ENCODE data around the gene RASEF. TPM values are rescaled to one million over a fixed set of nuclear protein-coding genes. Genes with fewer than 3 reads are reported as not detected.

RASEF gene
- total and polyA plus RNA-seq, 4 donors, result 0.06 to 2.0 (median 0.14) TPM

DNA sequence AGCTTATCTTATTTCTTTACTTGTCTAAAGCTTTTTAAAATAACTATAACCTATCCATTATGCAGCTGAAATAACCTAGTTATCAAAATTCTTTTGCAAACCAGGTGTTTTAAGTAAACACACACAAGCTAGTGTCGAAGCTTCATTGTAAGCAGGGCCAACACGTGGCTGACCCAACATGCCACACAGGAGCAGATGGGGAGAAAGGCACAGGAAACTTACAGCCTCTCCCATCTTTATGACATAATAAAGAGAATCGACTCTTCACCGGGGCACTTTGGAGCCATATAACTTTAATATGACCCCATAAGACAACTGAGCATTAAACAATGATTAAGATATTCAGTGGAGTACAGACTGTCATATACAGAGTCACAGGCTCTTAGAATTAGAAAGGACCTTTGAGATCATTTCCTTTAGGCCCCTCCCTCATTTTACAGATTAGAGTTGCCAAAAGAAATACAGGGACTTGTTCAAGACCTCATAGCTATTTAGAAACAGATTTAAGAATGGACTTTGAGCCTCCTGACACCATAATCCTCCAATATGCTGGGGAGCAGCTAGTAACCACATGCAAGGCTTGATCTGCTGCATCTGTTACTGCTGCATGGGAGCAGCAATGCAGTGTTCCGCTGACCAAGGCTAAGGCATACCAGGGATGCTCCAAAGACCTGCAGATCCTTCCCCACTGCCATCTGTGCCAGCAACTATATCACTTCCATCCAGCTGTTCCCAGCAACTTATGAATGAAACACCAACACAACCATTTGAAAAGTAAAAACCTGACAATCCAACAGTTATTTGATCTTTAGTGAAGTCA is 75.4 kb downstream of the RASEF start:
- Histone ChIP-seq H3K27ac (ENCODE audit: low read depth in 1 of 2, low read length in 2 of 2) (no peak overlapping the region), H3K27me3 (ENCODE audit: control insufficient read depth in 1 of 2, insufficient read depth in 2 of 2, low read length in 1 of 2) (no peaks in the 10 kb centered on the region), H3K4me3 (ENCODE audit: low read length in 2 of 2) (no peak overlapping the region), H3K9me3 (ENCODE audit: control insufficient read depth, low read length) (no peaks in the 10 kb centered on the region), H3K36me3 (ENCODE audit: control insufficient read depth in 1 of 2, insufficient read depth in 2 of 2, low read length in 1 of 2) (no peaks in the 10 kb centered on the region), H3K4me1 (ENCODE audit: control insufficient read depth in 1 of 2, insufficient read depth in 2 of 2, low read length in 2 of 2) (no peaks in the 10 kb centered on the region)
- intact Hi-C loops (cut with DNase I), result no loop called here
- 85 to 89% methylated on average over 5 of the region's 5 CpGs for WGBS, 2 donors
- no peak for ATAC-seq (ENCODE audit: low FRiP score)
- no peak for DNase-seq

DNA sequence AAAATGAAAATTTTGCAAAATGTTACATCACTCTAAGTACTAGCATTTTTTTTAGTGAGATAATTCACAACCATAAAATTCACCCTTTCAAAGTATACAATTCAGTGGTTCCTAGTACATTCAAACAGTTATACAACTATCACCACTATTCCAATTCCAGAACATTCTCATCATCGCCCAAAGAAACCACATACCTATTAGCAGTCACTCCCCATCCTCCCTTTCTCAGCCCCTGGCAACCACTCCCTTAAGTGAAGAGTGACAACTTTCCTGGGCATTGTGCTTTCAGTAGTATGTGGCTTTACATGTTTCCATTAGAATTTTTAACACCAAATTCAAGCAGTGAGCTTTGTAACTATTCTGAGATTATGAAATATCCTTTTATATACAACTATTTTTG is 81.4 kb downstream of the RASEF start:
- DNase-seq (no peak), ATAC-seq (ENCODE audit: low FRiP score) (no peak)
- peaks cover 2% of the 10 kb centered on the region for H3K9me3 ChIP-seq (ENCODE audit: control insufficient read depth, low read length)
- H3K36me3 ChIP-seq (ENCODE audit: control insufficient read depth in 1 of 2, insufficient read depth in 2 of 2, low read length in 1 of 2), result no peaks in the 10 kb centered on the region
- no peak overlapping the region for H3K27ac ChIP-seq (ENCODE audit: low read depth in 1 of 2, low read length in 2 of 2)
- intact Hi-C loops (cut with DNase I), result no loop called here
- H3K4me3 ChIP-seq (ENCODE audit: low read length in 2 of 2), result no peak overlapping the region
- WGBS, 2 donors, result 96 to 100% methylated on average over 1 of the region's 1 CpG
- no peaks in the 10 kb centered on the region for H3K4me1 ChIP-seq (ENCODE audit: control insufficient read depth in 1 of 2, insufficient read depth in 2 of 2, low read length in 2 of 2)
- no peaks in the 10 kb centered on the region for H3K27me3 ChIP-seq (ENCODE audit: control insufficient read depth in 1 of 2, insufficient read depth in 2 of 2, low read length in 1 of 2)

DNA sequence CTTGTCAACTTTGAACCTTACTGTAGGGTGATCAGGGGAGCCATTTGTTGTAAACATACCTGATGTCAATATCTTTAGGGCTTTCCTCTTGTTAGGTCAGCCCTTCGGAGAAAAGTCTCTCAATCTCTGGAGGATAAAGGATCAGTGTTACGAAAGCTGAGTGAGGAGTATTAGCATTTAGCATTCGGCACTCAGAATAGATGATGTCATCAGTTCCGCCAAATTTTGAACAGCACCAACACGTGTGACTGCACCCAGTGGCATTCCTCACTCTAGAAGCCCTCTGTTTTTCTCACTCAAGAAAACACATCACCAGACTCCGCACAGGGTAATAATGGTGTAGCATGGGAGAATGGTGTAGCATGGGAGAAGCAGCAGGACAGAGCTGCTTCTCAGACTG is 87.8 kb downstream of the RASEF start:
- Histone ChIP-seq H3K27me3 (ENCODE audit: control insufficient read depth in 1 of 2, insufficient read depth in 2 of 2, low read length in 1 of 2) (no peaks in the 10 kb centered on the region), H3K4me1 (ENCODE audit: control insufficient read depth in 1 of 2, insufficient read depth in 2 of 2, low read length in 2 of 2) (no peaks in the 10 kb centered on the region), H3K4me3 (ENCODE audit: low read length in 2 of 2) (no peak overlapping the region), H3K36me3 (ENCODE audit: control insufficient read depth in 1 of 2, insufficient read depth in 2 of 2, low read length in 1 of 2) (no peaks in the 10 kb centered on the region), H3K9me3 (ENCODE audit: control insufficient read depth, low read length) (peaks cover 4% of the 10 kb centered on the region), H3K27ac (ENCODE audit: low read depth in 1 of 2, low read length in 2 of 2) (no peak overlapping the region)
- DNase-seq (no peak), ATAC-seq (ENCODE audit: low FRiP score) (no peak)
- intact Hi-C loops (cut with DNase I), result no loop called here
- 66 to 72% methylated on average over 6 of the region's 6 CpGs for WGBS, 2 donors

DNA sequence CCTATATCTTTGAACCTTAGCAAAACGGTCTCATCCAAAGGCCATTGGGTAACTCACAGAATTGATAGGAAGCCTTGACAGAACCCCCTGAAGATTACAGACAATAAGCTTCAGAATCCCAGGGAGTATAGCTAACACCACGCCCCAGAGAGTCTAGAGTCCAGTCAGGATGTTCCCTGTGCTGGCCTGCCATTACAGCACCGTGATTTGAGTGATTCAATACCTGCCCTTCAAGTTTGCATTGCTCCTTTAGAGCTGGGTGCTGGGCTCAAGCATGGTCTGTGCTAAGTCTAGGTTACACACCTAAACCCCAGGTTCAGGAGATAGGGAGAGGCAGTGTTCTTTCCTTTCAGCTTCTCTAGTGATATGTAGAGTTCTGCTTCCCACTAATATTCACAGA is 90.5 kb downstream of the RASEF start:
- no peaks in the 10 kb centered on the region for H3K36me3 ChIP-seq (ENCODE audit: control insufficient read depth in 1 of 2, insufficient read depth in 2 of 2, low read length in 1 of 2)
- intact Hi-C loops (cut with DNase I), result no loop called here
- no peak overlapping the region for H3K27ac ChIP-seq (ENCODE audit: low read depth in 1 of 2, low read length in 2 of 2)
- no peak for ATAC-seq (ENCODE audit: low FRiP score)
- peaks cover 4% of the 10 kb centered on the region for H3K9me3 ChIP-seq (ENCODE audit: control insufficient read depth, low read length)
- DNase-seq, result no peak
- H3K4me1 ChIP-seq (ENCODE audit: control insufficient read depth in 1 of 2, insufficient read depth in 2 of 2, low read length in 2 of 2), result no peaks in the 10 kb centered on the region
- WGBS, 2 donors, result 90 to 91% methylated on average over 3 of the region's 3 CpGs
- no peak overlapping the region for H3K4me3 ChIP-seq (ENCODE audit: low read length in 2 of 2)
- H3K27me3 ChIP-seq (ENCODE audit: control insufficient read depth in 1 of 2, insufficient read depth in 2 of 2, low read length in 1 of 2), result no peaks in the 10 kb centered on the region

DNA sequence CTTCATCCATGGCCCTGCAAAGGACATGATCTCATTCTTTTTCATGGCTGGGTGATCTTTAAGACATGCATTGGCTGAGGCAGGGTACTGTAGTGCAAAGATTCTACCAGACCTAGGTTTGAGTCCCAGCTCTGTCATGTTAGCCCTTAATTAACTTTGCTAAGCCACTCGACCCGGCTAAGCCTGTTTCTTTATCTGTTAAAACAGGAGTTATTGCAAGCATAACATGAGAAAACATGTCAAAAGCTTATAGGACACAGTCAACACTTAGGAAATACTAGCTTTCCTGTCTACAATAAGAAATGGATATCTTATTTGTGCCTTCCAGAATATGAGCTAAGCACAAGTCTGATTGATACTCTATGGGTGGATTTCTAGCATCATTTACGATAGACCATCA is 92.6 kb downstream of the RASEF start:
- ATAC-seq (ENCODE audit: low FRiP score) (no peak), DNase-seq (no peak)
- WGBS, 2 donors, result 56 to 65% methylated on average over 3 of the region's 3 CpGs
- Histone ChIP-seq H3K4me3 (ENCODE audit: low read length in 2 of 2) (no peak overlapping the region), H3K27me3 (ENCODE audit: control insufficient read depth in 1 of 2, insufficient read depth in 2 of 2, low read length in 1 of 2) (no peaks in the 10 kb centered on the region), H3K27ac (ENCODE audit: low read depth in 1 of 2, low read length in 2 of 2) (no peak overlapping the region), H3K4me1 (ENCODE audit: control insufficient read depth in 1 of 2, insufficient read depth in 2 of 2, low read length in 2 of 2) (no peaks in the 10 kb centered on the region), H3K36me3 (ENCODE audit: control insufficient read depth in 1 of 2, insufficient read depth in 2 of 2, low read length in 1 of 2) (no peaks in the 10 kb centered on the region), H3K9me3 (ENCODE audit: control insufficient read depth, low read length) (peaks cover 2% of the 10 kb centered on the region)
- intact Hi-C loops (cut with DNase I), result no loop called here

DNA sequence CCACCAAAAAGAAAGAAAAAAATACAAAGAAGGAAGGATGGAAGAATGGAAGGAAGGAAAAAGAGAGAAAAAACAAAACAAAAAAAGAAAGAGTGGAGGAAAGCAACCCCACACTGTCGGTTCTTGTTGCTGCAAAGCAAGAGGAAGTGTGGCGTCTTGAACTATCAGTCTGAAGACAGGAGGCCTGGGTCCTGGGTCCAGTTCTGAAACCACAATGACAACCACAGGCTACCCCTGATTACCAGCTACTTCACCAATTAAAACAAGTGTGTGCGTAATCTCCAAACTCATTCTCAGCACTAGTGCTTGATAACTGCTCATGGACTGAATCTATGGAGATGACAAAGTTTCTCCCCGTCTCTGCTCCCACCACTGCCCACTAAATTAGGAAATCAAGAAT is 93.7 kb downstream of the RASEF start:
- DNase-seq, result no peak
- Histone ChIP-seq H3K27me3 (ENCODE audit: control insufficient read depth in 1 of 2, insufficient read depth in 2 of 2, low read length in 1 of 2) (no peaks in the 10 kb centered on the region), H3K4me3 (ENCODE audit: low read length in 2 of 2) (no peak overlapping the region), H3K9me3 (ENCODE audit: control insufficient read depth, low read length) (peaks cover 2% of the 10 kb centered on the region), H3K27ac (ENCODE audit: low read depth in 1 of 2, low read length in 2 of 2) (no peak overlapping the region), H3K36me3 (ENCODE audit: control insufficient read depth in 1 of 2, insufficient read depth in 2 of 2, low read length in 1 of 2) (no peaks in the 10 kb centered on the region), H3K4me1 (ENCODE audit: control insufficient read depth in 1 of 2, insufficient read depth in 2 of 2, low read length in 2 of 2) (no peaks in the 10 kb centered on the region)
- 88 to 93% methylated on average over 4 of the region's 4 CpGs for WGBS, 2 donors
- ATAC-seq (ENCODE audit: low FRiP score), result no peak
- intact Hi-C loops (cut with DNase I), result no loop called here

DNA sequence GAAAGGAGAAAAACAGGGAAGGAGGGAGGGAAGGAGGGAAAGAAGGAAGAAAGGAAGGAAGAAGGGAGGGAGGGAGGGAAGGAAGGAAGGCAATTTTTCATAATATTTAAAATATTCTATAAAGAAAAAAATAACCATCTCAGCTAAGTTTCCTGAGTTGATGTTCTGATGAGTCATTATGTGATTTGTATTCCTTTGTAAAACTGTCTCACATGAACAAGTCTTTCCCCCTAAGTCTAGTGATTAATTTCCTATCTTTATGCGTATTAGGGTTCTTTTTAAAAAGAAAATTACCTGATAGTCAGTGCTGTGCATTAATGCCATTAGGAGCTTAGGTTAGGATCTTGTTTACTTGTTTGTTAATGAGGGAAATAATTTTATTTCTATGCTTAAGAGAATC is 94.1 kb downstream of the RASEF start:
- intact Hi-C loops (cut with DNase I), result no loop called here
- Histone ChIP-seq H3K4me3 (ENCODE audit: low read length in 2 of 2) (no peak overlapping the region), H3K9me3 (ENCODE audit: control insufficient read depth, low read length) (peaks cover 2% of the 10 kb centered on the region), H3K36me3 (ENCODE audit: control insufficient read depth in 1 of 2, insufficient read depth in 2 of 2, low read length in 1 of 2) (no peaks in the 10 kb centered on the region), H3K27me3 (ENCODE audit: control insufficient read depth in 1 of 2, insufficient read depth in 2 of 2, low read length in 1 of 2) (no peaks in the 10 kb centered on the region), H3K27ac (ENCODE audit: low read depth in 1 of 2, low read length in 2 of 2) (no peak overlapping the region), H3K4me1 (ENCODE audit: control insufficient read depth in 1 of 2, insufficient read depth in 2 of 2, low read length in 2 of 2) (no peaks in the 10 kb centered on the region)
- 92 to 98% methylated on average over 1 of the region's 1 CpG for WGBS, 2 donors
- ATAC-seq (ENCODE audit: low FRiP score), result no peak
- no peak for DNase-seq

DNA sequence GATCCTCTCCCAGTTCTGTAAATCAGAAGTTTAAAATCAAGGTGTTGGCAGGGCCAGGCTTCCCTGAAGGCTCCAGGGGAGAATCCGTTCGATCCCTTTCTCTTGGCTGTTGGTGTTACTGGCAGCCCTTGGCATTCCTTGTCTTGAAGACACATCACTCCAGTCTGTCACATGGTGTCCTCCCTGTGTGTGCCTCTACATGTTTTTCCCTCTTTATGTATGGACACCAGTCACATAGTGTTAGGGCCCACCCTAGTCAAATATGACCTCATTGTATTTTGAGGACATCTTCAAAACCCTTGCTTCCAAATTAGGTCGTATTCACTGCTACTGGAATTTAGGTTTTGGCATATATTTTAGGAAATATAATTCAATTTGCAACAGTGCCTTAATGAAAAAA is 94.6 kb downstream of the RASEF start:
- WGBS, 2 donors, result 79 to 87% methylated on average over 3 of the region's 3 CpGs
- DNase-seq, result no peak
- intact Hi-C loops (cut with DNase I), result no loop called here
- Histone ChIP-seq H3K27me3 (ENCODE audit: control insufficient read depth in 1 of 2, insufficient read depth in 2 of 2, low read length in 1 of 2) (no peaks in the 10 kb centered on the region), H3K4me1 (ENCODE audit: control insufficient read depth in 1 of 2, insufficient read depth in 2 of 2, low read length in 2 of 2) (no peaks in the 10 kb centered on the region), H3K4me3 (ENCODE audit: low read length in 2 of 2) (no peak overlapping the region), H3K27ac (ENCODE audit: low read depth in 1 of 2, low read length in 2 of 2) (no peak overlapping the region), H3K9me3 (ENCODE audit: control insufficient read depth, low read length) (peaks cover 2% of the 10 kb centered on the region), H3K36me3 (ENCODE audit: control insufficient read depth in 1 of 2, insufficient read depth in 2 of 2, low read length in 1 of 2) (no peaks in the 10 kb centered on the region)
- ATAC-seq (ENCODE audit: low FRiP score), result no peak

DNA sequence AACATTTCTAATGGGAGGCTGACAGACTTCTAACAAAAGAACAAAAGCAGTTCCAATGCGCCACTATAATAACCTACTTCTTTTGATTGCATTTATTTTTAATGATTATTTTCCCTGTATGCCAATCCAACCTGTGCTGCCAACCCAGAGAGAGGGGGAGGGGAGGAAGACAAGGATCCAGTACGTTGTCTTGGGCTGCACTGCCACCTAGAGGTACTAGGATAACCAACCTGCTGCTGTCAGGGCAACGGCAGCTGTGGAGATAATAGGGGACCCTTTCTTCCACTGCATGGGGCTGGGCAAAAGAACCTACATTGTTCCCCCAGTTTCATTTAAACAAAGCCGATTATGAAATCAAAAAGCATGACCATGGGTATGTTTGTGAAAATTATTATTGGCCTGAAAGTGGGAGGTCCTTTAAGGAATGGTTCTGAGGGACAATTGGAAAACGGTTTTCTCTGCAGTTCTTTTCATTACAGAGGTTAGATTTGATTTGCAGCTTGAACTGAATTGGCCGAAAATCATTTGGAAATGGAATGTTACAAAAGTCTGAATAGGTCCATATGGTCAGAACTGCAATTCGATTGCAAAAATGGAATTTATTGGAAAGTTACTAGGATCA is 101.3 kb downstream of the RASEF start:
- Histone ChIP-seq H3K4me1 (ENCODE audit: control insufficient read depth in 1 of 2, insufficient read depth in 2 of 2, low read length in 2 of 2) (peaks cover 0 to 2% of the 10 kb centered on the region in 2 donors), H3K9me3 (ENCODE audit: control insufficient read depth, low read length) (no peaks in the 10 kb centered on the region), H3K4me3 (ENCODE audit: low read length in 2 of 2) (no peak overlapping the region), H3K27ac (ENCODE audit: low read depth in 1 of 2, low read length in 2 of 2) (no peak overlapping the region), H3K36me3 (ENCODE audit: control insufficient read depth in 1 of 2, insufficient read depth in 2 of 2, low read length in 1 of 2) (no peaks in the 10 kb centered on the region), H3K27me3 (ENCODE audit: control insufficient read depth in 1 of 2, insufficient read depth in 2 of 2, low read length in 1 of 2) (no peaks in the 10 kb centered on the region)
- peak in 1 of 2 donors; percentile 66 for DNase-seq
- intact Hi-C loops (cut with DNase I), result no loop called here
- WGBS, 2 donors, result 12 to 15% methylated on average over 7 of the region's 7 CpGs
- peak; percentile 79 for ATAC-seq (ENCODE audit: low FRiP score)
